Fibroblast of villous mesenchyme (primary cell): ENCODE data around the gene SLC25A10. TPM values are rescaled to one million over a fixed set of nuclear protein-coding genes. Genes with fewer than 3 reads are reported as not detected.

Source experiments
- DNase-seq: peaks from one replicate; pipeline ENCODE4 v3.0.0-alpha.2; 2010; ENCODE audit warnings: low read depth
- H3K4me3 ChIP-seq: 2 replicates; pipeline ENCODE4 v1.5.1; 2011; ENCODE audit warnings: low read depth, mild to moderate bottlenecking, low read length
- total RNA-seq: library from RNA; depleted of rRNA; stranded (reverse); fragments of >200 nt; gene quantifications from 2 replicates; pipeline ENCODE4 v1.2.3, GENCODE V29; 2012
- TF ChIP-seq, protein P1 (sequence below): IDR thresholded peaks from 2 replicates; pipeline ENCODE4 v1.5.1; 2012; ENCODE audit warnings: low read depth, mild to moderate bottlenecking, low read length; ENCODE audit not compliant: insufficient read depth

The SLC25A10 gene
- total RNA-seq, 1 donor: 13.8 TPM

GRCh38 chr17:81686614-81687013 is 25.5 kb upstream of the SLC25A10 start:
- no peak overlapping the region for H3K4me3 ChIP-seq
- no peak for DNase-seq
- TF ChIP-seq, protein P1, sequence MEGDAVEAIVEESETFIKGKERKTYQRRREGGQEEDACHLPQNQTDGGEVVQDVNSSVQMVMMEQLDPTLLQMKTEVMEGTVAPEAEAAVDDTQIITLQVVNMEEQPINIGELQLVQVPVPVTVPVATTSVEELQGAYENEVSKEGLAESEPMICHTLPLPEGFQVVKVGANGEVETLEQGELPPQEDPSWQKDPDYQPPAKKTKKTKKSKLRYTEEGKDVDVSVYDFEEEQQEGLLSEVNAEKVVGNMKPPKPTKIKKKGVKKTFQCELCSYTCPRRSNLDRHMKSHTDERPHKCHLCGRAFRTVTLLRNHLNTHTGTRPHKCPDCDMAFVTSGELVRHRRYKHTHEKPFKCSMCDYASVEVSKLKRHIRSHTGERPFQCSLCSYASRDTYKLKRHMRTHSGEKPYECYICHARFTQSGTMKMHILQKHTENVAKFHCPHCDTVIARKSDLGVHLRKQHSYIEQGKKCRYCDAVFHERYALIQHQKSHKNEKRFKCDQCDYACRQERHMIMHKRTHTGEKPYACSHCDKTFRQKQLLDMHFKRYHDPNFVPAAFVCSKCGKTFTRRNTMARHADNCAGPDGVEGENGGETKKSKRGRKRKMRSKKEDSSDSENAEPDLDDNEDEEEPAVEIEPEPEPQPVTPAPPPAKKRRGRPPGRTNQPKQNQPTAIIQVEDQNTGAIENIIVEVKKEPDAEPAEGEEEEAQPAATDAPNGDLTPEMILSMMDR: no peak

DNA sequence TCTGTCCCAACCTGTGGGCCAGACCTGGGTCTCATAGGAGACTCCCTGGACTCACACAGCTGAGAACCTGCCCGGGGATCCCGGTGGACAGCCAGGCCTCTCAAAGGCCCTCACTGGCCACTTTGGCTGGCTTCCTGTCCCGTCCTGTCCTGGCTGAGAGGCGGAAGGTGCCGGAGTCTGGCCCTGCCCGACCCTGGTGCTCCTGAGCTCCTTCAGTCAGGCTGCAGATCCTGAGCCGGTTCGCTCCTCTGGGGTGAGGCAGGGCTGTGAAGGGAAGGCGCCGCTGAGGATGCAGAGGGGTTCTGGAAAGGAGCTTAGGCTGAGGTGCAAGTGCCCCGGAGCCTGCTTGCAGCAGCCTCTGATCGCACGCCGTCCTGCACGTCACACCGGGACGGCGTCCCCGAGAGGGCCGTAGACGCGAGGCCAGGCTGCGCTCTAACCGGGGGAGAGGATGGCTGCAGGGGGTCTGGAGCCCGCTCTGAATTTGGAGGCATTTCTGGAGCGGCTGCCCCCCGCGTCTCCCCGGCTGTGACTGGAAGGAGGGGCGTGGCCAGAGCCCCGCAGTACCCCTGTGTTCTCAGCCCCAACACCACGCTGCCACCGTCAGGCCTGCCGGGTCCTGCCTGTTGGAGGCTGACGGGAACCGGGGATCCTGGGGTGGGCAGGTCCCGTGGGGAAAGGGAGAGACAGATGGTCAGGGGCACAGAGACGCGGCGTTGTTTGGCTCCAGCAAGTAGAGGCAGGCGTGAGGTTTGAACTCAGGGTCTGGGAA is 24.1 kb upstream of the SLC25A10 start:
- DNase-seq: no peak
- TF ChIP-seq, protein P1: no peak
- no peak overlapping the region for H3K4me3 ChIP-seq

DNA sequence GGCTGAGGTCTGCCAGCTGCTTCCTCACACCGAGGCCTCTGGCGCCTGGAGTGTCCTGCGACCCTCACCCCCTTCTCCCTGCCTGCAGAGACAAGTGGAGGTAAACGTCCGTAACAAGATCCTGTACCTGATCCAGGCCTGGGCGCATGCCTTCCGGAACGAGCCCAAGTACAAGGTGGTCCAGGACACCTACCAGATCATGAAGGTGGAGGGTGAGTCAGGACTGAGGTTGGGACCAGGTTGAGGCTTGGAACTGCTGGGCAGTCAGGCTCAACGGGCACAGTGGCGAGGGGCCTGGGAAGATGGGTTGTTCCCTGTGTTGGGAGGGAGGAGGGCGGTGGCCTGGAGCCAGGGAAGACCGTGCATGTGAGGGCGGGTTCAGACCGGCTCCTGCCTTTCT is 23.5 kb upstream of the SLC25A10 start:
- no peak overlapping the region for H3K4me3 ChIP-seq
- DNase-seq: no peak
- TF ChIP-seq, protein P1: no peak

DNA sequence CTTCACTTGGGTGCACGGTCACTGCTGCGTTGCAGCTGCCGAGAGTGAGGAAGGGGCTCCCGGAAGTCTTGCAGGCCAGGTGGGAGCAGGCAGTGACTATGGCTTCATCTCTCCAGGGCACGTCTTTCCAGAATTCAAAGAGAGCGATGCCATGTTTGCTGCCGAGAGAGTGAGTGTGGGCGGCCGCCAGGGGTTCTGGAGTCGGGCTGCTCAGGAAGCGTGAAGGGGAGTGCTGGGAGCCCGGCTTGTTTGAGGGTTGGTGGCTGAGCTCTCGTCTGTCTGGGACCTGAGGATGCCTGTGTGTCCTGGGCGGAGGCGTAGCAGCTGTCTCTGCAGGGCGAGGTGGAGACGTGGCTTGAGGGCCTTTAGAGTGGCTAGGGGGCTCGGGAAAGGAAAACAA is 22.0 kb upstream of the SLC25A10 start:
- DNase-seq: no peak
- TF ChIP-seq, protein P1: no peak
- no peak overlapping the region for H3K4me3 ChIP-seq

- no peak overlapping the region for H3K4me3 ChIP-seq
- TF ChIP-seq, protein P1: no peak
- no peak for DNase-seq
These were observed 21.5 kb upstream of the SLC25A10 start for GRCh38 chr17:81690549-81690948.

DNA sequence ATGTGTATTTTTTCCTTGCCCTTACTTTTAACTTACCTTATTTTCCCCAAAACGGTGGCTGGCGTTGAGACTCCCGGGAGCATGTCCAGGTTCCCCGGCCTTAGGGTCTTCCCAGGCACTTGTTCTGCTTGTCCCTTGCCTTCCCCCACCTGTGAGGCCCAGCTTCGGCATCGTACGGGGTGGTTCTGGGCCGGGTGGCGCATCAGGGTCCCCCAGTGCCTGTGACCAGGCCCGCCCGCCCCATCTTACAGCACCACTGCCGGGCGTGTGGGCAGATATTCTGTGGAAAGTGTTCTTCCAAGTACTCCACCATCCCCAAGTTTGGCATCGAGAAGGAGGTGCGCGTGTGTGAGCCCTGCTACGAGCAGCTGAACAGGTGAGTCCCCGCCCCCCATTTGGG is 20.9 kb upstream of the SLC25A10 start:
- TF ChIP-seq, protein P1: no peak
- no peak for DNase-seq

DNA sequence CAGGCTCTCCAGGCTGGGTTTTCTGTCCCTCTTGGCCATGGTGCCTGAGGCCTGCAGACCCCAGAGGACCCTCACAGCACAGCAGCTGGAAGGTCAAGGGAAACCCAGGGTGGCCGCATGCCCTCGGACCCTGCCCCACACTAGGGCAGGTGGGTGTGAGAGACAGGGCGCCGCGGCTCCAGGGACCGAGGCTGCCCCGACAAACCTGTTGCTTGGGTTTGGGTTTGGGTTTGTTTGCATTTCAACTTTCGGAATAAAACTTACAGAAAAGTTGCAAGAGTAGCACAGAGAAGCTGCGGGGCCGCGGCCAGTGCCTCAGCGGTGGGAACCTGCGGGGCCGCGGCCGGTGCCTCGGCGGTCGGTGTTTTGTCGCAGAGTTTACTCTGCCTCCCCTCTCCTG is 20.5 kb upstream of the SLC25A10 start:
- TF ChIP-seq, protein P1: no peak

More for the DNA sequence above, 20.9 kb upstream of the SLC25A10 start:
- H3K4me3 ChIP-seq: no peak overlapping the region

More for the DNA sequence above, 20.5 kb upstream of the SLC25A10 start:
- no peak overlapping the region for H3K4me3 ChIP-seq
- DNase-seq: no peak
